Fibroblast of lung (primary cell): ENCODE results near the gene EED. TPM values are rescaled to one million over a fixed set of nuclear protein-coding genes. Genes with fewer than 3 reads are reported as not detected.
"Not testable (repeated sequence)": the region's sequence is repeated elsewhere in the genome, so short reads cannot be mapped to it uniquely, and the experiment has no call there.

Experiments
- DNase-seq, 2 donors: peaks; one replicate each; pipeline versions ENCODE4 v3.0.0 to v3.0.0-alpha.2; 2010; ENCODE audit warnings: low read depth in 2 of 2
- H2AFZ ChIP-seq: 2 replicates; pipeline ENCODE4 v1.5.1; 2012; ENCODE audit warnings: low read length, control low read depth, inconsistent platforms
- H3K27ac ChIP-seq: 2 replicates; pipeline ENCODE4 v1.5.1; 2011; ENCODE audit warnings: low read length, control low read depth; ENCODE audit not compliant: insufficient read depth
- H3K27me3 ChIP-seq: 2 replicates; pipeline ENCODE4 v1.5.1; 2011; ENCODE audit warnings: mild to moderate bottlenecking, low read length; ENCODE audit not compliant: control insufficient read depth, insufficient read depth
- H3K36me3 ChIP-seq: 2 replicates; pipeline ENCODE4 v1.5.1; 2011; ENCODE audit warnings: low read length; ENCODE audit not compliant: control insufficient read depth, insufficient read depth
- H3K4me1 ChIP-seq: 2 replicates; pipeline ENCODE4 v1.5.1; 2011; ENCODE audit warnings: low read length; ENCODE audit not compliant: control insufficient read depth, insufficient read depth; ENCODE audit errors: extremely low read depth
- H3K4me2 ChIP-seq: 2 replicates; pipeline ENCODE4 v1.5.1; 2011; ENCODE audit warnings: low read length, control low read depth; ENCODE audit not compliant: insufficient read depth; ENCODE audit errors: extremely low read depth
- H3K4me3 ChIP-seq, 4 experiments: fragments of 200-600 bp in 1 of 4; sonication (generic) in 1 of 4; replicated peaks in 1 of 4; 2 replicates each; pipeline ENCODE4 v1.5.1; 2011 to 2016; ENCODE audit warnings: low read length in 4 of 4, low read depth in 3 of 4, mild to moderate bottlenecking in 3 of 4, control low read depth in 2 of 4, inconsistent platforms in 1 of 4, mixed read lengths in 1 of 4; ENCODE audit not compliant: insufficient read depth in 1 of 4; ENCODE audit errors: control extremely low read depth in 1 of 4
- H3K79me2 ChIP-seq: 2 replicates; pipeline ENCODE4 v1.5.1; 2012; ENCODE audit warnings: mild to moderate bottlenecking, low read length, inconsistent platforms; ENCODE audit not compliant: control insufficient read depth, insufficient read depth
- H3K9ac ChIP-seq: 2 replicates; pipeline ENCODE4 v1.5.1; 2011; ENCODE audit warnings: mild to moderate bottlenecking, low read length, control low read depth; ENCODE audit not compliant: insufficient read depth
- H3K9me3 ChIP-seq: 2 replicates; pipeline ENCODE4 v1.5.1; 2012; ENCODE audit warnings: low read depth, low read length; ENCODE audit not compliant: control insufficient read depth, insufficient read depth
- H4K20me1 ChIP-seq: 2 replicates; pipeline ENCODE4 v1.5.1; 2011; ENCODE audit warnings: low read length; ENCODE audit not compliant: control insufficient read depth, insufficient read depth; ENCODE audit errors: extremely low read depth
- EZH2 ChIP-seq: IDR thresholded peaks from 2 replicates; pipeline ENCODE4 v1.5.1; 2012; ENCODE audit warnings: low read length, control low read depth, mild to moderate bottlenecking; ENCODE audit errors: missing control alignments
- polyA plus RNA-seq, 2 donors: library from polyadenylated mRNA; depleted of rRNA in 1 of 2; stranded (reverse) in 1 of 2; unstranded in 1 of 2; fragments of >200 nt; gene quantifications; 2 replicates each; pipeline ENCODE4 v1.2.1, GENCODE V29; 2011 to 2012; ENCODE audit warnings: missing spikeins in 1 of 2
- total RNA-seq: library from RNA; depleted of rRNA; stranded (reverse); fragments of >200 nt; gene quantifications from 2 replicates; pipeline ENCODE4 v1.2.1, GENCODE V29; 2014
- TF ChIP-seq, protein P1 (sequence below), 2 donors: IDR thresholded peaks in 1 of 2; conservative IDR thresholded peaks in 1 of 2; 1 replicate in 1 of 2; 2 replicates in 1 of 2; pipeline ENCODE4 v1.5.1; 2011 to 2012; ENCODE audit warnings: low read length in 2 of 2, control low read depth in 1 of 2, inconsistent platforms in 1 of 2, low read depth in 1 of 2, mild to moderate bottlenecking in 1 of 2

Gene EED
- total and polyA plus RNA-seq, 2 donors (not counting 1 experiment from before 2014, with no cell fraction given), result 13.0 to 22.3 TPM

- no peak overlapping the region for H3K27ac ChIP-seq
- H3K4me3 ChIP-seq, result no peak overlapping the region
- no peak overlapping the region for H3K9ac ChIP-seq
- no peak overlapping the region for H2AFZ ChIP-seq
- no peaks in the 10 kb centered on the region for H3K9me3 ChIP-seq
- no peaks in the 10 kb centered on the region for H3K79me2 ChIP-seq
- no peaks in the 10 kb centered on the region for H3K4me1 ChIP-seq
- H3K36me3 ChIP-seq, result no peaks in the 10 kb centered on the region
- DNase-seq, result no peak
- TF ChIP-seq, protein P1, sequence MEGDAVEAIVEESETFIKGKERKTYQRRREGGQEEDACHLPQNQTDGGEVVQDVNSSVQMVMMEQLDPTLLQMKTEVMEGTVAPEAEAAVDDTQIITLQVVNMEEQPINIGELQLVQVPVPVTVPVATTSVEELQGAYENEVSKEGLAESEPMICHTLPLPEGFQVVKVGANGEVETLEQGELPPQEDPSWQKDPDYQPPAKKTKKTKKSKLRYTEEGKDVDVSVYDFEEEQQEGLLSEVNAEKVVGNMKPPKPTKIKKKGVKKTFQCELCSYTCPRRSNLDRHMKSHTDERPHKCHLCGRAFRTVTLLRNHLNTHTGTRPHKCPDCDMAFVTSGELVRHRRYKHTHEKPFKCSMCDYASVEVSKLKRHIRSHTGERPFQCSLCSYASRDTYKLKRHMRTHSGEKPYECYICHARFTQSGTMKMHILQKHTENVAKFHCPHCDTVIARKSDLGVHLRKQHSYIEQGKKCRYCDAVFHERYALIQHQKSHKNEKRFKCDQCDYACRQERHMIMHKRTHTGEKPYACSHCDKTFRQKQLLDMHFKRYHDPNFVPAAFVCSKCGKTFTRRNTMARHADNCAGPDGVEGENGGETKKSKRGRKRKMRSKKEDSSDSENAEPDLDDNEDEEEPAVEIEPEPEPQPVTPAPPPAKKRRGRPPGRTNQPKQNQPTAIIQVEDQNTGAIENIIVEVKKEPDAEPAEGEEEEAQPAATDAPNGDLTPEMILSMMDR (conservative IDR thresholded peaks at IDR 0.05 in 1 of 2, IDR thresholded peaks at IDR 0.05 in 1 of 2; ENCODE audit: low read depth in 1 of 2, low read length in 2 of 2), result no peak
- no peak for TF ChIP-seq EZH2
- peaks cover 10% of the 10 kb centered on the region for H3K27me3 ChIP-seq
- no peaks in the 10 kb centered on the region for H4K20me1 ChIP-seq
- no peak overlapping the region for H3K4me2 ChIP-seq
Observed at GRCh38 chr11:86220653-86221052, 23.9 kb upstream of the EED start.

- Histone ChIP-seq H3K79me2 (no peaks in the 10 kb centered on the region), H3K27ac (no peak overlapping the region), H3K9me3 (no peaks in the 10 kb centered on the region), H2AFZ (no peak overlapping the region), H3K27me3 (peaks cover 10% of the 10 kb centered on the region), H3K36me3 (no peaks in the 10 kb centered on the region), H3K4me2 (no peak overlapping the region), H3K9ac (no peak overlapping the region), H4K20me1 (no peaks in the 10 kb centered on the region), H3K4me3 (no peak overlapping the region), H3K4me1 (no peaks in the 10 kb centered on the region)
- TF ChIP-seq EZH2, result no peak
- TF ChIP-seq, protein P1 (conservative IDR thresholded peaks at IDR 0.05 in 1 of 2, IDR thresholded peaks at IDR 0.05 in 1 of 2; ENCODE audit: low read depth in 1 of 2, low read length in 2 of 2), result no peak
- no peak for DNase-seq
Observed at GRCh38 chr11:86222081-86222480, 22.5 kb upstream of the EED start.

DNA sequence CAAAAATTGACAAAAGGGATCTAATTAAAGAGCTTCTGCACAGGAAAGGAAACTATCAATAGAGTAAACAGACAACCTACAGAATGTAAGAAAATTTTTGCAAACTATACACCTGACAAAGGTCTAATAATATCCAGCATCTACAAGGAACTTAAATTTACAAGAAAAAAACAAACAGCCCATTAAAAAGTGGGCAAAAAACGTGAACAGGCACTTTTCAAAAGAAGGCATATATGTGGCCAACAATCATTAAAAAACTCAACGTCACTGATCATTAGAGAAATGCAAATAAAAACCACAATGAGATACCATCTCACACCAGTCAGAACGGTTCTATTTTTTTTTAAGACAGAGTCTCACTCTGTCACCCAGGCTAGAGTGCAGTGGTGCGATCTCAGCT is 20.0 kb upstream of the EED start:
- not testable (repeated sequence) for H4K20me1 ChIP-seq, H3K4me2 ChIP-seq, DNase-seq, H3K4me3 ChIP-seq, H3K79me2 ChIP-seq, H3K27me3 ChIP-seq, H3K36me3 ChIP-seq, H3K27ac ChIP-seq, H2AFZ ChIP-seq, H3K4me1 ChIP-seq, H3K9ac ChIP-seq, H3K9me3 ChIP-seq

GRCh38 chr11:86225344-86225743 is 19.2 kb upstream of the EED start:
- not testable (repeated sequence) for H3K4me2 ChIP-seq, H3K4me3 ChIP-seq, DNase-seq, H3K9ac ChIP-seq, H3K36me3 ChIP-seq, H3K79me2 ChIP-seq, H3K27me3 ChIP-seq, H3K4me1 ChIP-seq, H4K20me1 ChIP-seq, H3K9me3 ChIP-seq, H2AFZ ChIP-seq, H3K27ac ChIP-seq
